Measurements from ENCODE around the gene C11orf54. TPM values are rescaled to one million over a fixed set of nuclear protein-coding genes. Genes with fewer than 3 reads are reported as not detected.
A peak's percentile ranks its signal among the peaks of the same experiment; 100 is the strongest.
"Not testable (repeated sequence)": the region's sequence is repeated elsewhere in the genome, so short reads cannot be mapped to it uniquely, and the experiment has no call there.

Gene C11orf54
- total RNA-seq, 1 donor from 2014 or later = 35.4 TPM

DNA sequence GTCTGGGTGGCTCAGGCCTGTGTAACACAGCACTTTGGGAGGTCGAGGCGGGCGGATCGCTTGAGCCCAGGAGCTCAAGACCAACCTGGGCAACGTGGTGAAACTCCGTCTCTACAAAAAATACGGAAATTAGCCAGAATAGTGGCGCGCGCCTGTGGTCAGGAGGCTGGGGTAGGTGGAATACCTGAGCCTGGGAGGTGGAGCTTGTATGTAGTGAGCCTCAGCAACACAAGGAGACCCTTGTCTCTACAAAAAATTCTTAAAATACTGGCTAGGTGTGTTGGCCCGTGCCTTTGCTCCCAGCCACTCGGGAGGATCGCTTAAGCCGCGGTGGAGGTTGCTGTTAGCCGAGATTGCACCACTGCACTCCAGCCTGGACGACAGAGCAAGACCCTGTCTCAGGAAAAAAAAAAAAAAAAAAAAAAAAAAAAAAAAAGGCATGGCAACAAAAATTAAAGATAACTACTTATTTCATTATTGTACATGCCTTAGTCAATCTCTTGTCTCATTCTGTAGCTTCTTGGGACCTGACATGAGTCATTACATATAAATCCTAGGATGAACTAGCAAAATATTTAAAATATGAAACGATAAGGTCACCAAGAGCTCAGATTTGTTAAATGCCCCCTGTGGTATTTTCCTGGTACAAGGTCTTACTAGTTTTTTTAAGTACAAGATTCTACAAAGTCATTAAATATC is 1.3 kb upstream of the C11orf54 start:
- peaks cover 46% of the 10 kb centered on the region for H3K36me3 ChIP-seq
- H3K9me3 ChIP-seq (replicated peaks) = no peaks in the 10 kb centered on the region
- TF ChIP-seq, protein P1, sequence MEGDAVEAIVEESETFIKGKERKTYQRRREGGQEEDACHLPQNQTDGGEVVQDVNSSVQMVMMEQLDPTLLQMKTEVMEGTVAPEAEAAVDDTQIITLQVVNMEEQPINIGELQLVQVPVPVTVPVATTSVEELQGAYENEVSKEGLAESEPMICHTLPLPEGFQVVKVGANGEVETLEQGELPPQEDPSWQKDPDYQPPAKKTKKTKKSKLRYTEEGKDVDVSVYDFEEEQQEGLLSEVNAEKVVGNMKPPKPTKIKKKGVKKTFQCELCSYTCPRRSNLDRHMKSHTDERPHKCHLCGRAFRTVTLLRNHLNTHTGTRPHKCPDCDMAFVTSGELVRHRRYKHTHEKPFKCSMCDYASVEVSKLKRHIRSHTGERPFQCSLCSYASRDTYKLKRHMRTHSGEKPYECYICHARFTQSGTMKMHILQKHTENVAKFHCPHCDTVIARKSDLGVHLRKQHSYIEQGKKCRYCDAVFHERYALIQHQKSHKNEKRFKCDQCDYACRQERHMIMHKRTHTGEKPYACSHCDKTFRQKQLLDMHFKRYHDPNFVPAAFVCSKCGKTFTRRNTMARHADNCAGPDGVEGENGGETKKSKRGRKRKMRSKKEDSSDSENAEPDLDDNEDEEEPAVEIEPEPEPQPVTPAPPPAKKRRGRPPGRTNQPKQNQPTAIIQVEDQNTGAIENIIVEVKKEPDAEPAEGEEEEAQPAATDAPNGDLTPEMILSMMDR (IDR thresholded peaks at IDR 0.05; ENCODE audit: borderline replicate concordance) = no peak
- peaks cover 90% of the 10 kb centered on the region for H3K4me1 ChIP-seq
- no peak for DNase-seq
- H3K27ac ChIP-seq (replicated peaks) = peak overlapping the region; percentile 93
- H3K4me3 ChIP-seq = peak overlapping the region; percentile 83
- no peaks in the 10 kb centered on the region for H3K27me3 ChIP-seq (ENCODE audit: low read depth)
- intact Hi-C loops (cut with micrococcal nuclease) = no loop called here

DNA sequence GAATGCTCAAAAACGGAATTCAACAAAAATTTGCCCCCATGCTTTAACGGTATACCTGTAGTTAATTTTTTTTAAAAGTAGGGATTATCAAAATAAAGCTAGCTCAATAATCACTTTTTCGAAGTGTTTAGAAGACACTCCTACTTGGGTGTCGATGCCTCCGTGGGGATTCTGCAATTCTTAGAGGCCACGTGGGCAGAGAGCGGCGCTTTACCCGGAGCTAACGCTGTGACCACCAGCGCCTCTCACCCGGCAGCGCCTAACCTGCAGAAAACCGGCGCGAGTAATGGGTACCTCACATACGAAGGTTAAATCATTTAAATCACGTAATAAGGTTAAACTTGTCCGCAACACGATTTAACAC is 760 bp upstream of the C11orf54 start:
- peak; percentile 48 for DNase-seq
- Histone ChIP-seq H3K27ac (replicated peaks) (peak overlapping the region; percentile 93), H3K4me3 (peak overlapping the region; percentile 83), H3K4me1 (peaks cover 91% of the 10 kb centered on the region), H3K9me3 (replicated peaks) (no peaks in the 10 kb centered on the region), H3K27me3 (ENCODE audit: low read depth) (no peaks in the 10 kb centered on the region), H3K36me3 (peaks cover 41% of the 10 kb centered on the region)
- intact Hi-C loops (cut with micrococcal nuclease) = no loop called here
- TF ChIP-seq, protein P1 (IDR thresholded peaks at IDR 0.05; ENCODE audit: borderline replicate concordance) = no peak

DNA sequence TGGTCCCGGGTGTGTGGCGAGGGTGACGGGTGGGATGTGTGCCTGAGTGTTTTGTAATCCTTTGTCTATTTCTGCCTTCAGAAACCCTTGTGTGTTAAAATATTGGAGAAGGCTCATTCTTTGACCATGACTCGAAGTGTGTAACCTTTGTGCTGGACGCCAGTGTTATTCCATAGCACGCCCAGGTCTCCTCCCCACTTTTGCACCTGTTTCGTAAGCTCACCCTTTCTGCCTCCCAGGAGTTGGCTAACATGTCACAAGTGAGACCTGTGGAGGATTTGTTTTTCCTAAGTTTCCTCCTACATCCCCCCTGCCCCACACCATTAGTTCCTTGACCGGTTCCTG is 382 bp downstream of the C11orf54 start:
- H3K27ac ChIP-seq (replicated peaks) = peak overlapping the region; percentile 93
- peaks cover 30% of the 10 kb centered on the region for H3K36me3 ChIP-seq
- no peaks in the 10 kb centered on the region for H3K9me3 ChIP-seq (replicated peaks)
- DNase-seq = no peak
- intact Hi-C loops (cut with micrococcal nuclease) = no loop called here
- no peaks in the 10 kb centered on the region for H3K27me3 ChIP-seq (ENCODE audit: low read depth)
- H3K4me3 ChIP-seq = peak overlapping the region; percentile 83
- TF ChIP-seq, protein P1 (IDR thresholded peaks at IDR 0.05; ENCODE audit: borderline replicate concordance) = no peak
- H3K4me1 ChIP-seq = peaks cover 85% of the 10 kb centered on the region

DNA sequence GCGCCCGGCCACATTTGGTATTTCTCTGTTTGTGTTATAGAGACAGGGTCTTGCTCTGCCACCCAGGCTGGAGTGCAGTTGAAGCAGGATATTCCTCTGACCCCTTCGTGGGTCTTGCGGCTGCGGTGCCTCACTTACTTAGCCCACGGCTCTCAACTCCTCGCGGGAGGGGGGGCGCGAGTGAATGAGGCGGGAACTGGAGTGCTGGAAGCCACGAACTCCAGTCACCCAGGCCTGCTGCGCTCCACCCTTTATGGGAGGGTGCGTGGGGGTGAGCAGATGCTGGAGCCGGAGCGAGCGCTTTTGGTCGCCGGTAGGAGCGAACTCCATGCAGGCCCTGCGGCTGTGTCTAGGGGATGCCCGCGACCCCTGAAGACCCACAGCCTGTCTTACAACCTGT is 1.8 kb downstream of the C11orf54 start:
- no peak for DNase-seq
- no peak overlapping the region for H3K4me3 ChIP-seq
- TF ChIP-seq, protein P1 (IDR thresholded peaks at IDR 0.05; ENCODE audit: borderline replicate concordance) = no peak
- H3K27ac ChIP-seq (replicated peaks) = no peak overlapping the region
- intact Hi-C loops (cut with micrococcal nuclease) = no loop called here
- no peaks in the 10 kb centered on the region for H3K9me3 ChIP-seq (replicated peaks)
- peaks cover 15% of the 10 kb centered on the region for H3K36me3 ChIP-seq
- H3K27me3 ChIP-seq (ENCODE audit: low read depth) = no peaks in the 10 kb centered on the region
- H3K4me1 ChIP-seq = peaks cover 76% of the 10 kb centered on the region

DNA sequence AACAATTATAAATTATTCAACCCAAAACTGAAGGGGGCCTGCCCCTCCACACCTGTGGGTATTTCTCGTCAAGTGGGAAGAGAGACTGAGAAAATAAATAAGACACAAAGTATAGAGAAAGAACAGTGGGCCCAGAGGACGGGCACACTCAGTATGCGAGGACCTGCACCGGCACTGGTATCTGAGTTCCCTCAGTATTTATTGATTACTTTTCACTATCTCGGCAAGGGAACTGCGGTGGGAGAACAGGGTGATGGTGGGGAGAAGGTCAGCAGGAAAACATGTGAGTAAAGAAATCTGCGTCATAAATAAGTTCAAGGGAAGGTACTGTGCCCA is 3.2 kb downstream of the C11orf54 start:
- Histone ChIP-seq H3K36me3 (peaks cover 12% of the 10 kb centered on the region), H3K27ac (replicated peaks) (peak overlapping the region; percentile 77), H3K4me1 (peaks cover 63% of the 10 kb centered on the region), H3K9me3 (replicated peaks) (no peaks in the 10 kb centered on the region), H3K27me3 (ENCODE audit: low read depth) (no peaks in the 10 kb centered on the region), H3K4me3 (peak overlapping the region; percentile 28)
- DNase-seq = no peak
- TF ChIP-seq, protein P1 (IDR thresholded peaks at IDR 0.05; ENCODE audit: borderline replicate concordance) = no peak
- intact Hi-C loops (cut with micrococcal nuclease) = no loop called here

DNA sequence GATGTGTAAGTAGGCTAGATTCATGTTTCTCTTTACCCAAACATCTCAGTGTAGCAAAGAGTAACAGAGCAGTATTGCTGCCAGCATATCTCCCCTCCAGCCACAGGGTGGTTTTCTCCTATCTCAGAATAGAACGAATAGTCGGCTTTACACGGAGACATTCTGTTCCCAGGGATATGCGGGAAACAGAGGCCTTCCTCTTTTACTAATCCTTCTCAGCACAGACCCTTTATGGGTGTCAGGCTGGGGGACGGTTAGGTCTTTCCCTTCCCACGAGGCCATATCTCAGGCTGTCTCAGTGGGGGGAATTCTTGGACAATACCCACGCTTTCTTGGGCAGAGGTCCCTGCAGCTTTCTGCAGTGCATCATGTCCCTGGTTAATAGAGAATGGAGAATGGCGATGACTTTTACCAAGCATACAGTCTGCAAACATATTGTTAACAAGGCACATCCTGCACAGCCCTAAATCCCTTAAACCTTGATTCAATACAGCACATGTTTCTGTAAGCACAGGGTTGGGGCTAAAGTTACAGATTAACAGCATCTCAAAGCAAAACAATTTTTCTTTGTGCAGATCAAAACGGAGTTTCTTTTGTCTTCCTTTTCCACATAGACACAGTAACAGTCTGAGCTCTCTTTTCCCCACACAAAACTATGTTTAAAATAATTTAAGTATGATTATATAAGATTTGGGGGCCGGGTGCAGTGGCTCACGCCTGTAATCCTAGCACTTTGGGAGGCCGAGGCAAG is 3.7 kb downstream of the C11orf54 start:
- H3K27me3 ChIP-seq (ENCODE audit: low read depth); H3K9me3 ChIP-seq (replicated peaks); intact Hi-C loops (cut with micrococcal nuclease); DNase-seq: not testable (repeated sequence)
- peak overlapping the region; percentile 28 for H3K4me3 ChIP-seq
- peak overlapping the region; percentile 77 for H3K27ac ChIP-seq (replicated peaks)
- peaks cover 57% of the 10 kb centered on the region for H3K4me1 ChIP-seq
- peaks cover 17% of the 10 kb centered on the region for H3K36me3 ChIP-seq
